Activated CD8-positive, alpha-beta memory T cell treated with anti-CD3 and anti-CD28 coated beads for 24 hours (primary cell): ENCODE data around the gene STEAP1B.

Experiments used
- DNase-seq: peaks from one replicate; pipeline ENCODE4 v3.0.0-alpha.2; 2020

STEAP1B gene

DNA sequence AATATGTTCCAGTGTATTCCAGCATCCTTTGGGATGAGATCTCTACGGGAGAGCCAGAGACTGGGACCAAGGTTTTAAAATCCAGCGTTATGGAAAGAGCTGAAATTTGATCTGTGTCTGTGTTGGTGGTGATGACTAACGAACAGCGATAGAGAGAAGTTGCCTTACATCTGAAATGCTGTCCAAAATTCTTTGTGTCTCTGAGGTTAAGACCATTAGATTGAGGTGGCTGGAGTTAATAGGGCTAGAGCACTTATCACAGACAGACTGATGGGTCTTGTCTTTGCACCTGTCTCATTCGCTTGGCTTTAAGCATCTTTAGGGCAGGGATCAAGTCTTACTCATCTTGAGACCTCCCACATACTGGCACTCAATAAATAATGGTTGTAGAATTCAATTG is 102.0 kb downstream of the STEAP1B start:
- DNase-seq: no peak

DNA sequence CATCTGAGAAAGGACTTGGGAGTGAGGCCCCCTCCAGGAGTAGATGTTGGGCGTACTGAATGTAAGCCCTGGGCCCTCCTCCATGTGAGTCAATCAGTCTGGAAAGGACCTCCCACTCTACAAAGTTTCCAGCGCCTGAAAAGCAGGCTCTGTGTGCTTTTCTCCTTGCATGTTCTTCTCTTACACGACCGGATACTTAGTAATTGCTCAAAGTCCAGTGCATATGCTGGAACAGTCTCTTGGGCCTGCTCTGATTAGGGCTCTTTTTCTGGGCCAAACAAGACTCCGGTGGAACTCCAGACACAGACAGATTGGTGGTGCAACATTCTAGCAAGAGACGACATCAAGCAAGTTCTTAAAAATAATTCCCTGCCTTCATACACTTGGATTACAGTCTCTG is 104.8 kb downstream of the STEAP1B start:
- no peak for DNase-seq

DNA sequence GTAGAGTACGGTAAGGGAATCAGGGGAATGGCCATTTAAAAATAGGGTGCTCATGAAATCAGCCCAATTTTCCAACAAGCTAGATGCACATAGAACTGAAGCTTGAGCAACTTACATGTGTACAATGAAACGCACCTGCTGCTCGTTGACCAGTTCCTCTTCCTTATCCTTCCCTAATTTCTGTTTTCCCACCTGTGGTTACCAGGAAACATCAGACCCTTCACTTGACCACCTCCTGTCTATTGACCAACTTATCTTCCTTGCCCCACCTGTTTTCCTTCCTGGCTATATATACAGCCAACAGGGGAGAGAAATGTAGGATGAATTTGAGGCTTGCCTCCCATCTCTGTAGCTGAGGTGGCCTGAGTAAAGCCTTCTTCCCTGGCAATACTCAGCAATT is 105.2 kb downstream of the STEAP1B start:
- DNase-seq: no peak

DNA sequence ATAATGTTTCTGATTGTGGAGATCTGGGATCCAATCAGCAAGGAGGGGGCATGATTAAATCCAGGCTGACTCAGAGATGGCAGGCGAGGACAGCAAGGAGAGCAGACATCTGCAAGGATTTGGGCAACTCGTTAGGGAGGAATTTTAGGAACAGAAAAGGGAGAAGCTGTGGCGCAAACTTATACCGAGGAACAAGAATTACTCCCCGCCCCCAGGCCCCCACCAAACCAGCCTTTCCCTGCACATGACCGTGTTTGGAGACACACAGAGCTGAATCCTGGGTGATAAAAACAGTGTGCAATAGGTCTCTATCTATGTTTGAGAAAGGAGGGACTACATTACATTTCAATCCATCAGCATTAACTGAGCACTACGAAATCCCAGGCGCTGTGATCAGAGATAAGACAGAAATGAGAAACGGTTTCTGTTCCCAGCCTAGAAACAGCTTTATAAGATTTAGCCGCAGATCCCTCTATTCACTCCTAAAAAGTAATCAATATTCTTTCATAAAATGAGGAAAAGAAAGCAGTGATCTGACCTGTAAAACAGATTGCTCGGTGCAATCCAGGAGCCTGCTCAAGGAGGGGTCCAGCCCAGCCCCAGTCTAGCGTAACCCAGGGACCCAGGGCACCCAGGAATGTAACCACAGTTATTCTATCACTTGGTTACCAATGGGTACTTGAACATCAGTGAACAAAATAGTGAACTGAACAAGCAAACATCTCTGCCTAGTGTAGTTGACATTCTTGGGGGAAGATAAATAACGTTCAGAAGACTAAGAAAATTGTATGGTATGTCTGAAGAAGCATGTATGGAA is 105.9 kb downstream of the STEAP1B start:
- no peak for DNase-seq

DNA sequence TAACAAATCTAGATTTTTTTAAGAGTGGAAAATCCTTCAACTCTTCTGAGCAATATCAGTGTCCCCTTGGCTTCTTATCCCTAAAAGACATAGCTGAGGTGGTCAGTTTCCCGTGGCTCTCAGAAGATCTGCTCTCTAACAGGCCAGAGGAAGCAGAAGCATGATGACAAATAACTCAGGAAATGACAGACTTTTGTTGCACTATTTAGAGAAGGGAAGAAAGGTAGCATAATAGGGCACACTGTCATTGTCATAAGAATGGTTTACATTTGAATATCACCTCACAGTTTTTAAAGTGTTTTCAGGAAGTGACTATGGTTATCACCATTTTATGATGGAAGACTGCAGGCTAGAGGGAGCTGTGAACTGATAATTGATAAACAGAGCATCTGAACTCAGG is 109.5 kb downstream of the STEAP1B start:
- DNase-seq: no peak

DNA sequence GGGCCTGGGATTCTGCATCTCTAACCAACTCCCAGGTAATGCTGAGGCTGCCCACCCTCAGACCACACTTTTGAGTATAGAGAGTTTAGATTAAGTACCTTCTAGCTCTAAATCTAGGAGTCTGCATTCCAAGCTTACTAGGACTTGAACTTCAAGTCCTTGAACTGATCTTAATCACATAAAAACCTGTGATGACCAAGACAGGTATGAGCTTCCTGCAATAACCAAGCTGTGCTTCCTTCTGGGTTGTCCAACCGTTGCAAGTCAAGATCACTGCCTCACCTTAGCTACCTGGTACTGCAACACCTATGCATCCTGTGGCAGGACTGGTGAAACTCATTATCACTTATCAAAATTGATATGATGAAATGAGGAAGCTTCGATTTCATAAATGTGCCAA is 110.1 kb downstream of the STEAP1B start:
- no peak for DNase-seq

DNA sequence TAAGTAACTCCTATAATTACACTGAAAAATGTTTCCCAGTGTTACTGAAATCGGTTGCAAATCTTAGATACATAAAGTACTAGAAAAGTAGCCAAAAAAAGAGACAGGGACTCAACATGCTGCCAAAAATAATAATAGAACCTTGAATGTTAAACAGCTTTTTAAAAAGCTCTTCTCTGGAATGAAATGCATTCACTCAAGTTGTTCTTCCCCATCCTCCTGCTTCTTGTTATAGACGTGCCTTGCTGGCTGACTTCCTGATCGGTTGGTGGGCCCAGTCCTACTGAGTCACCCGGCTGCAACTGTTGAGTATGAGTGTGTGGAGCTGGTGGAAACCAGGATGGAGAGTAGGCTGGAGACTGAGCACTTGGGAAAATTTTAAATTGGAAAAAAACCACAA is 112.4 kb downstream of the STEAP1B start:
- DNase-seq: no peak

DNA sequence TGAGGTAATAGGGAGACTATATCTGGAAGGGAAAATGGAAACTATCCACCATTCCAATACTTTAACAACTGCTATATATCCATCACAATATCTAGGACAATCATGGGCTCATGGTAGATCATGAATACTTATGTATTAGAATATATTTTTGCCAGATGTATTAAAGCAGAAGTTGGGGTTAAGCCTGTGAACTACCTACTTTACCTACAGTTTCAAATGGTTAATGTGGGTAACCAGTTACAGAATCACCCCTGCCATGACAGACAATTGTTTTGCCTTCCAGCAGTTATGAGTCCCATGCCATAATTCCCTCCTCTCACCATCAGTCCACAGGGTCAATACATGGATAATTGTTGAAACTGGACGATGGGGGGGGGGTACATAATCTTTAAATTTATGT is 113.1 kb downstream of the STEAP1B start:
- DNase-seq: no peak

DNA sequence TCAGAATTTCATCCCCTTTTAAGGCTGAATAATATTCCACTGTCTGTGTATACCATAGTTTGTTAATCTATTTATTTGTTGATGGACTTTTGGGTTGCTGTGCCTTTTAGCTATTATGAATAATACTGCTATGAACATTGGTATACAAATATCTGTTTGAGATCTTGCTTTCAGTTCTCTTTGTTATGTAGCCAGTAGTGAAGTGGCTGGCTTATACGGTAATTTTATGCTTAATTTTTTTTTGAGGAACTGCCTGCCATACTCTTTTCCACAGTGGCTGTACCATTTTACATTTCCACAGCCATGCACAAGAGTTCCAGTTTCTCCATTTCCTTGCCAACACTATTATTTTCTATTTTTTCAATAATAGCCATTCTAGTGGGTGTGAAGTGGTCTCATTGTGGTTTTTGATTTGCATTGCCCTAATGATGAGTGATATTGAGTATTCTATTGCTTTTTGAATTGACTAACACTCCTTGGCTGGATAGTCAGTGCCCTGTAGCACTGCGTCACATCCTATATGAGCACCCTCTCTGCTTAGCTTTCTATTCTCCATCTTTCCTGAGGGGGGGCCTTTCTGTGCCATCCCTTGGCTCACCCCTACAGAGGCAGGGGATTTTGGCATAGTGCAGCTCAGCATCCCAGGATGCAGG is 113.7 kb downstream of the STEAP1B start:
- DNase-seq: no peak

DNA sequence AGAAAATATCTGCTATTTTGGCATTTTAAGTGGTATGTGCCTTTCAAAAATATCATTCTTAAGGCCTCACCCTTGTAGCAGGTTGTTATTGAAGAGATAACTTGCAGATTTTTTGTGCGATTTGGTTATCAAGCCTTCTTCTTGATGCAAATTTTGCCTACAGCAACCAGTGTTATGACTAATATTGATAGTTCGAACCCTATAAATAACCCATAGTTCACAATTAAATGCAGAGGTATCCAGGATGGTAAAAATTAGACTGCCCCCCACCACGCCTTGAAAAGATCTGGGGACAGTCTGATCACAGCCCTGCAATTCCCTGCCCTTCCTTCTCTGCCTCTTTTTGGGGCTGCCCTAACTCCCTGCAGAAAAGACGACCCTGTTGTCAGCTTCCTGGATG is 114.7 kb downstream of the STEAP1B start:
- DNase-seq: no peak

DNA sequence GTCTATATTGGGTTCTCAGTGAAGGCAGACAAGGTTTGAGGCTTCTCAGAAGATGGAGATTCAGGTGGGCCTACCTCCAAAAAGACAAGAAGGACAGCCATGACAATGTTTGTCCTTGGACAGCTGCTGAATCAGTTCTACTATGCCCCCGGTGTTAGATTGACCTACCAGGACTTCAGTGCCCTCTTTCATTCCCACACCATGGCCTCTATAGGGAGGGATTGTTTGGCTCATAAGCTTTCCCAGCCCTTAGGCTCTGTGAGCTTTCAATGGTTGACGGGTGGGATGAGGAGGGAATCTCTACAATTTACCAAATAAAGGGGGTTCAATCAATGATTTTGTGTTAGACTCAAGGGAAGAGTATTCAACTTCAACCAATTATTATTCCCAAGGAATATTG is 119.7 kb downstream of the STEAP1B start:
- no peak for DNase-seq

DNA sequence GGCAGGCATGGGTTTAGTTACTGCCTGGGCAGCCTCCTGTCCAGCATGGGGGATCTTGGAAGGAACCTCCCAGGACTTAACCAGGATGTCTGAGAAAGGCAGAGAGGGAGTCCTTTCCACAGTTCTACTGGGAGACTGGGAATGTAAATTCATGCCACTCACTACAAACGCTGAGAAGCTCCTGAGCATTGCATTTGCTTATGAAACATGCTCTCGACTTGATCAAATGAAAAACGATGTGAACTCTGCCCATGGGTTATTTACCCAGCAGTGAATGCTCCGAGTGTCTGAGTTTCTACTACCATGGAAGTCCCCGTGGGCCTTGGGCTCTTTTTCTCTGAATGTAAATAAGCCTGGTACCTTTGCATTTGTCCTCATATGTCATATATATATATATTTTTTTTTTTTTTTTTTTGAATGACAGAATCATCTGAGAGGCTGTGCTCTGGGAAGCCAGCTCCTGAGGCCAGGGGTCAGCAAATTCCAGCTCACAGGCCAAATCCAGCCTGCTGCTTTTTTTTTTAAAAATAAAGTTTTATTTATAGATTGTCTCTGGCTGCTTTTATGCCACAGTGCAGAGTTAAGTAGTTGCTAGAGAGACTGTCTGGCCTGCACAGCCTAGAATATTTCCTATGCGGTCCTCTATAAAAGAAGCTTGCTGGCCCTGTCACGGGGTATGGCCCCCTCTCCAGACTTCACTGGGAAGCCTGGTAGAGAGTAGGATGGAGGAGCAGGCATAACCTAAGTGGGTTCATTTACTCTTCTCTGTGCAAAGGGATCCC is 121.6 kb downstream of the STEAP1B start:
- DNase-seq: no peak

DNA sequence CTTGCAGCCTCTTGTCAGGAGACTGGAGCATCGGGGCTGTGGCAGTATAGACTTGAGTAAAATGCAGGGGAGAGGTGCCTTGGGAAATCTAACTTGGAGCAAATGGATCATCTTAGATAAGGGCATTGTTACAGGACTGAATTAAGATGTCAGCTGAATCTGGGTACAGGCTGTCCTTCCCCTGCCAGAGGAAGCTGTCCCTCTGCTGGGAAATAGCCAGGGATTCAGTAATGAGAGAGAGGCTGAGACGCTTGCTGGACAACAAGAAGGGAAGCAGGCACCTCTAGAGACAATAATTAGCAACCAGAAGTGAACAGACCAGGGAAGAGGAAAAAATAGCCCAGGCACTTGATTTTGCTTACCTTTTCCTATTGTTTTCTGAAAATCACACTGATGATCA is 122.3 kb downstream of the STEAP1B start:
- DNase-seq: no peak

DNA sequence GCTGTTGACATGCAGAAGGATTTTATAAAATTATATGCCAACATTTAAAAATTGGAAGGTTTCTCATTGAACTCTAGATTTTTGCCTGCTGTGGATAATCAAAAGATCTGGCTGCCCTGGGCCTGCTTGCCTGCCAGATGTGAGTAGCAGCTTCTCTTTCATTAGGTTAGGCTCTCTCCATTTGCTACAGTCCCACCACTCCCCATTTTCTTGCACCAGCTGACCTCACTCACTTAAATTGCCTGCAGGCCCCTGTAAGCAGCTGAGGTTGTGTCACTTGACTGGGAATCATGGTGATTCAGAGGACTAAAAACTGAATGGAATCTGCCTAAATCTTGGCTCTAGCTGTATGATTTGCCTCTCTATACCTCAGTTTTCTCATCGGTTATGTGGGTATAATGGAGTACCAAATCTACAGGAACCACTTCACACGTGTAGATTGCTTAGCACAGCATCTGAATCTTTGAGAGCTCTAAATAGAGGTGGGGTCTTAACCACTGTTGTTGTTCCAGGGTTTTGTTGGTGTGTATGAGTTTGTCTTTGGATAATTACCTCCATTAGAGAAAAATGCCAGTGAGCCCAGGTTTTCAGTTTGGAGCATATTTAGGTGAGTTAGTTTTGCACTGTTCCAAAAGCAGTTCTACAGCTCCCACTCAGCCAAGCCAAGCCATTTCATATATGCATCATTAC is 124.5 kb downstream of the STEAP1B start:
- no peak for DNase-seq

DNA sequence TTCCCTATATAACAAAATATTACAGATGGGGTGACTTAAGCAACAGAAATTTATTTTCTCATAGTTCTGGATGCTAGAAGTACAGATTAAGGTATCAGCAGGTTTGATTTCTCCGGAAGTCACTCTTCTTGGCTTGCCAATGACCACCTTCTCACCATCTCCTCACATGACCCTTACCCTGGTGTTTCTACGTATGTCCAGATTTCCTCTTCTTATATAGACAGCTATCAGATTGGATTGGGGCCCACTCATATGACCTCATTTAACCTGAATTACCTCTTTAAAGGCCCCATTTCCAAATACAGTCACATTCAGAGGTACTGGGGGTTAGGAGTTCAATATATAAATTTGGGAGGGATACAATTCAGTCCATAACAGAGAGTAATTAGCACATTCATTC is 126.1 kb downstream of the STEAP1B start:
- no peak for DNase-seq

DNA sequence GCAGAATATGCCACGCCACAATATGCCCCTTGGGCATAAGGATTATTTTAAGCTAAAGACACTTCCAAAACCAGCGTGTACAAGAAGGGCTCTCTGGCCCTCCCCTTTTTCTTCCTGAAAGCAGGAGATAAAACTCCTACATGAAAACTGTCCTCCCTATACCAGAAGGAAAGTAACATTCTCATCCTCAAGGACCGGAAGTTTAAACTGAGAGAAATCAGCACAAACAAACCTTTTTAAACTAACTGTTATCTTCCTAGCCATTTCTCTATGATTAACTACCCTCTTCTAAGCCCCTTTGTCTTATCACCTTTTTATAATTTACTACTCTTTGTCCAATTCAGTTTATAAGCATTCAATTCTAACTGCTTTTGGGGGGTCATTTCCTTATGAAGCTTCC is 126.6 kb downstream of the STEAP1B start:
- DNase-seq: no peak

DNA sequence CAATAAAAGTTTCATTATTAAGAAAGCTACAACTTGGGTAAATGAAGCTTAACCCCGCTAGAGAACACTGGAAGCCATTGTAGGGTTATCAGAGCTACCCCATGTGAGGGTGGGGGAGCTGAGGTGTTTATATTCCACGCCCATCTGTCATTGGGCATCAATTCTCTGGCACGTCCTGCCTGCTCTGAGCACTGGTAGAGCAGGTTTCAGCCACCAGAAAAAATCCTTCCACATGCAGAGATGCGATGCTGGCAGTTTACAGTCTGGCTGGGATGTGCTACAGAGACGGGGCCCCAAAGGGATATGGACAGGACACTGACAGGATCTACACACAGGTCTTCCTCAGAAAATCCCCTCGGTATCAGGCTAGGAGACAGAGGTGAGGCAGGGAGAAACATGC is 127.1 kb downstream of the STEAP1B start:
- DNase-seq: no peak

DNA sequence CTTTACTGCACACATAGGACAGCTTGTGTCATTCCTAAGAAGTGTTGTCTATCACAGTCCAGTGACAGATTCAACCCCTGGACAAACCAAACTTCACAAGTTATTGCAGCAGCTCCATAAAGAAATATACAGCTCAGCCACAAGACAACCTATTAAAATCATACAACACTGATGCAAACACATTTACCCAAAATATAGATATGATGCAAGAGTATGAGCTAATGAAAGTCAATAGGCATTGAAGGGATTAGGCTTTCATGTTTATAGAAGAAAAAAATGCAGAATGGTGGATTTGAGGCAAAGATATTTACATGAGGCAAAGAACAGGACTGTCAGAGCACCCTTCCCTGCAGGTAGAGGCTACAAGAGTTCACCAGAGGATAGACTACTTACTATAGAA is 128.1 kb downstream of the STEAP1B start:
- DNase-seq: no peak
